ENCODE data around the gene MCAM.
A peak's percentile ranks its signal among the peaks of the same experiment; 100 is the strongest.

MCAM gene

GRCh38 chr11:119284344-119285157 is 32.4 kb downstream of the MCAM start:
- Histone ChIP-seq H3K4me3 (ENCODE audit: low read depth in 1 of 2, low read length in 1 of 2) (no peak overlapping the region), H3K9me3 (no peaks in the 10 kb centered on the region), H3K27me3 (no peaks in the 10 kb centered on the region), H3K27ac (no peak overlapping the region), H3K36me3 (peaks cover 80% of the 10 kb centered on the region), H3K4me1 (ENCODE audit: control insufficient read depth in 1 of 2, insufficient read depth in 1 of 2, low read depth in 1 of 2, low read length in 1 of 2) (no peaks in the 10 kb centered on the region)
- TF ChIP-seq CTCF (IDR thresholded peaks at IDR 0.05) = no peak

GRCh38 chr11:119282495-119282894 is 34.4 kb downstream of the MCAM start:
- no peak overlapping the region for H3K27ac ChIP-seq
- no peak overlapping the region for H3K4me3 ChIP-seq (ENCODE audit: low read depth in 1 of 2, low read length in 1 of 2)
- H3K27me3 ChIP-seq = no peaks in the 10 kb centered on the region
- H3K4me1 ChIP-seq (ENCODE audit: control insufficient read depth in 1 of 2, insufficient read depth in 1 of 2, low read depth in 1 of 2, low read length in 1 of 2) = no peaks in the 10 kb centered on the region
- no peaks in the 10 kb centered on the region for H3K9me3 ChIP-seq
- peaks cover 83% of the 10 kb centered on the region for H3K36me3 ChIP-seq
- no peak for TF ChIP-seq CTCF (IDR thresholded peaks at IDR 0.05)

DNA sequence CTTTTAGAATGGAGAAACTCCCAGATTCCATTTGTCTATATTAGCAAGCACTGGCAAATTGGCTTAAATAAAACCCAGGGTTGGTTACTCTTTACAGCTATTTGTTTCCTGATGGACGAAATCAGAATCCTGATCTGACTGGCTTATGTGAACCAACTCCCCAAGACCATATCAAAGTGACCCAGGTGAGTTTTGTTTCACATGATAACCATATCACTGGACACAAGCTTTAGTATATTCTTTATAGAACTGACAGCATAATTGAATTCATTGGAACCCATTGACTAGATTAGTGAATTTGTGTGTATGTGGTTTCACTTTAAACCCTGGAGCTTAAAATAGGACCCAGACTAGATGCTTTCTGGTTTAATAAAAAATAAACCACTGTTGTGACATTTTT is 39.3 kb downstream of the MCAM start:
- TF ChIP-seq CTCF (IDR thresholded peaks at IDR 0.05) = no peak
- H3K27ac ChIP-seq = no peak overlapping the region
- no peaks in the 10 kb centered on the region for H3K27me3 ChIP-seq
- no peaks in the 10 kb centered on the region for H3K4me1 ChIP-seq (ENCODE audit: control insufficient read depth in 1 of 2, insufficient read depth in 1 of 2, low read depth in 1 of 2, low read length in 1 of 2)
- no peak overlapping the region for H3K4me3 ChIP-seq (ENCODE audit: low read depth in 1 of 2, low read length in 1 of 2)
- peaks cover 97% of the 10 kb centered on the region for H3K36me3 ChIP-seq
- no peaks in the 10 kb centered on the region for H3K9me3 ChIP-seq

DNA sequence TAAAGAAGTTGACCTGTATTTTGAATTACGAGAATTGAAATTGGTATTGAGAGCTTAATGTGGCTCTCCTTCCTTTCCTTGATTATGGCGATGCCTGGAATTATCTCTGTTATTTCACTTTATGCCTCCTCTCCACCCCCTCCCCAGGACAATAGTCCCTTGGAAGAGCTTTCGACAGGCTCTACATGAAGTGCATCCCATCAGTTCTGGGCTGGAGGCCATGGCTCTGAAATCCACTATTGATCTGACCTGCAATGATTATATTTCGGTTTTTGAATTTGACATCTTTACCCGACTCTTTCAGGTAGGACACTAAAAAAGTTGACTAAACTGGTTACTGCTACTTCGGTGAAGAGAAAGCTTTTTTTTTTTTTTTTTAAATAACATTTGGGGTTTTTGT is 43.2 kb downstream of the MCAM start:
- Histone ChIP-seq H3K36me3 (peaks cover 76% of the 10 kb centered on the region), H3K27me3 (no peaks in the 10 kb centered on the region), H3K9me3 (no peaks in the 10 kb centered on the region), H3K4me3 (ENCODE audit: low read depth in 1 of 2, low read length in 1 of 2) (no peak overlapping the region), H3K4me1 (ENCODE audit: control insufficient read depth in 1 of 2, insufficient read depth in 1 of 2, low read depth in 1 of 2, low read length in 1 of 2) (peaks cover 3% of the 10 kb centered on the region in 2 experiments), H3K27ac (no peak overlapping the region)
- TF ChIP-seq CTCF (IDR thresholded peaks at IDR 0.05) = no peak

GRCh38 chr11:119267645-119268044 is 49.3 kb downstream of the MCAM start:
- Histone ChIP-seq H3K27me3 (no peaks in the 10 kb centered on the region), H3K4me1 (ENCODE audit: control insufficient read depth in 1 of 2, insufficient read depth in 1 of 2, low read depth in 1 of 2, low read length in 1 of 2) (peaks cover 16 to 35% of the 10 kb centered on the region in 2 experiments), H3K9me3 (no peaks in the 10 kb centered on the region), H3K36me3 (peaks cover 19% of the 10 kb centered on the region), H3K4me3 (ENCODE audit: low read depth in 1 of 2, low read length in 1 of 2) (no peak overlapping the region), H3K27ac (peak overlapping the region; percentile 73)
- no peak for TF ChIP-seq CTCF (IDR thresholded peaks at IDR 0.05)
